ACHN (cell line): ENCODE measurements around the gene YBEY.

Experiments used
- DNase-seq: peaks from one replicate; pipeline ENCODE4 v3.0.0-alpha.2; 2015
- in situ Hi-C: cut with HindIII; loops from 2 replicates; pipeline ENCODE4 v1.10.0; 2017; ENCODE audit warnings: low sequenced_read_pairs, low pct_ligation_motif_present, low pct_unique_long_range_greater_than_20kb

The YBEY gene

GRCh38 chr21:46255758-46256337, 30.3 kb upstream of the YBEY start:
- in situ Hi-C loops = no loop called here
- no peak for DNase-seq

GRCh38 chr21:46256501-46256994, 29.6 kb upstream of the YBEY start:
- no peak for DNase-seq
- in situ Hi-C loops = no loop called here

- no peak for DNase-seq
- in situ Hi-C loops = no loop called here
Observed at GRCh38 chr21:46264046-46264689, 22.0 kb upstream of the YBEY start.

GRCh38 chr21:46264690-46265144, 21.4 kb upstream of the YBEY start:
- DNase-seq = no peak
- in situ Hi-C loops = no loop called here

- no peak for DNase-seq
- in situ Hi-C loops = no loop called here
Observed at GRCh38 chr21:46265736-46266525, 20.2 kb upstream of the YBEY start.

- DNase-seq = no peak
- in situ Hi-C loops = no loop called here
Observed at GRCh38 chr21:46266946-46267345, 19.2 kb upstream of the YBEY start.

- in situ Hi-C loops = no loop called here
- no peak for DNase-seq
Observed at GRCh38 chr21:46268371-46268770, 17.8 kb upstream of the YBEY start.

GRCh38 chr21:46269466-46269865, 16.7 kb upstream of the YBEY start:
- in situ Hi-C loops = no loop called here
- peak; percentile 95 for DNase-seq

- in situ Hi-C loops = no loop called here
- no peak for DNase-seq
Observed at GRCh38 chr21:46273341-46273740, 12.8 kb upstream of the YBEY start.

GRCh38 chr21:46274797-46275390, 11.2 kb upstream of the YBEY start:
- no peak for DNase-seq
- in situ Hi-C loops = no loop called here

- in situ Hi-C loops = no loop called here
- DNase-seq = no peak
Observed at GRCh38 chr21:46284077-46284644, 2.0 kb upstream of the YBEY start.

- no peak for DNase-seq
- in situ Hi-C loops = no loop called here
Observed at GRCh38 chr21:46284733-46285132, 1.4 kb upstream of the YBEY start.

- DNase-seq = no peak
- in situ Hi-C loops = no loop called here
Observed at GRCh38 chr21:46285206-46285661, 908 bp upstream of the YBEY start, which contains the start of gene MCM3AP. MCM3AP (minus strand) TSS chr21:46285611; CDS start chr21:46285286, 325 bp downstream.

GRCh38 chr21:46286648-46287002, 483 bp downstream of the YBEY start:
- DNase-seq = peak; percentile 72

GRCh38 chr21:46287541-46287940, 1.4 kb downstream of the YBEY start:
- no peak for DNase-seq
- in situ Hi-C loops = no loop called here

More at GRCh38 chr21:46286648-46287002, 483 bp downstream of the YBEY start:
- in situ Hi-C loops = no loop called here

- in situ Hi-C loops = no loop called here
- no peak for DNase-seq
Observed at GRCh38 chr21:46289655-46290179, 3.6 kb downstream of the YBEY start.

- no peak for DNase-seq
- in situ Hi-C loops = no loop called here
Observed at GRCh38 chr21:46291561-46291960, 5.4 kb downstream of the YBEY start.

GRCh38 chr21:46294647-46295176, 8.6 kb downstream of the YBEY start:
- in situ Hi-C loops = no loop called here
- DNase-seq = peak; percentile 91
